Measurements from ENCODE around the gene KIAA1958. TPM values are rescaled to one million over a fixed set of nuclear protein-coding genes. Genes with fewer than 3 reads are reported as not detected.

The KIAA1958 gene, protein sequence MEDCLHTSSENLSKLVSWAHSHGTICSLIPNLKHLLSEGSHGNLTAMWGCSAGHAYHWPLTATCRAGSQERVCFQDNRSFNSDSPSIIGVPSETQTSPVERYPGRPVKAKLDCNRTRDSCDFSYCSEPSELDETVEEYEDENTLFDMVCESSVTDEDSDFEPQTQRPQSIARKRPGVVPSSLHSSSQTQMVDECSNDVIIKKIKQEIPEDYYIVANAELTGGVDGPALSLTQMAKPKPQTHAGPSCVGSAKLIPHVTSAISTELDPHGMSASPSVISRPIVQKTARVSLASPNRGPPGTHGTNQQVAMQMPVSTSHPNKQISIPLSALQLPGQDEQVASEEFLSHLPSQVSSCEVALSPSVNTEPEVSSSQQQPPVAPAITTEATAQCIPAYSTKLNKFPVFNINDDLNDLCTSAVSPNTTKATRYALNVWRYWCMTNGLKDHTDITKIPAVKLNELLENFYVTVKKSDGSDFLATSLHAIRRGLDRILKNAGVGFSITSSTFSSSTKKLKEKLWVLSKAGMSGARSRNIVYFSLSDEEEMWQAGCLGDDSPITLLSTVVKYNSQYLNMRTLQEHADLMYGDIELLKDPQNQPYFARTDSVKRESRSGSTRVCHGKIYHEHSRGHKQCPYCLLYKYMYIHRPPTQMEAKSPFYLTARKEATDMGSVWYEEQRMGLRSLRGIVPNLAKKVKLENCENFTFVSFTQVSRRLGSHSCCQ
- 1.3 to 2.6 TPM (median 2.1 TPM) in 5 replicates for total RNA-seq (2022; extraction: Qiagen RNA extraction)

DNA sequence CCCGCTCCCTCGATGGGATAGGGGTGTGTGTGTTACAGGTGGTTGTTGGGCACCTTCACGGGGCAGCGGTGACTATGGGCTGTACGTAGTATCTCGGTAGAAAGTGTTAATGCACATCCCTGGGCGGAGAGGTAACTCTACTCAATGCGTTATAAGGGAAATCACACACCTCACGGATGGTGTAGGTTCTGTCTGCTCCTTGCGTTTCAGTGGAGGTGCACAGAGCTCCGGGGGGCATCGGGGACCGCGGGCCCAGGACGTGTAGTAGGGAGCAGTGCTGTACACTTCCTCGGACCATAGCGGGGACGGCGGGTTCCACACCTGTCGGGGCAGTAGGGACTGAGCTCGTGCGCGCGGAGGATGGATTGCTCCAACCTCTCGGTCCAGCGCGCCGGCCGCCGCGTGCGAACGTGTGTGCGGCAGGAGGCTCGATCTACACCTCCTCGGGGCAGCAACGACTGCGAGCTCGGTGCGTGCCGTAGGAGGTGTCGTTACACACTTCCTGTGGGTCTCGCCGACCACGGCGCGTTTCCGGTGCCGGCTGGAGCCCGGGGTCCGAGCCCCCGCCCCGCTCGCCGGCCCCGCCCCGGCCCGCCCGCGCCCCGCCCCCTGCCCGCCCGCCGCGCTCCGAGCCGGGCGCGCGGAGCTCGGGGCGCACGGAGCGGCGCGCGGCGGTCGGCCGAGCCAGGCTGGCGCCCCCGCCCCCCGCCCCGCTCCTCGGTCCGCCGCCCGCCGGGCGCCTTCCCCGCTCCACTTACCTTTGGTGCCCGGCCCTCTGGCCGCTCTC lies at the start of gene KIAA1958:
KIAA1958 (plus strand) TSS at position 607 of the 787 bp plus-strand sequence. CDS start 87,254 bp downstream, outside the sequence.

DNA sequence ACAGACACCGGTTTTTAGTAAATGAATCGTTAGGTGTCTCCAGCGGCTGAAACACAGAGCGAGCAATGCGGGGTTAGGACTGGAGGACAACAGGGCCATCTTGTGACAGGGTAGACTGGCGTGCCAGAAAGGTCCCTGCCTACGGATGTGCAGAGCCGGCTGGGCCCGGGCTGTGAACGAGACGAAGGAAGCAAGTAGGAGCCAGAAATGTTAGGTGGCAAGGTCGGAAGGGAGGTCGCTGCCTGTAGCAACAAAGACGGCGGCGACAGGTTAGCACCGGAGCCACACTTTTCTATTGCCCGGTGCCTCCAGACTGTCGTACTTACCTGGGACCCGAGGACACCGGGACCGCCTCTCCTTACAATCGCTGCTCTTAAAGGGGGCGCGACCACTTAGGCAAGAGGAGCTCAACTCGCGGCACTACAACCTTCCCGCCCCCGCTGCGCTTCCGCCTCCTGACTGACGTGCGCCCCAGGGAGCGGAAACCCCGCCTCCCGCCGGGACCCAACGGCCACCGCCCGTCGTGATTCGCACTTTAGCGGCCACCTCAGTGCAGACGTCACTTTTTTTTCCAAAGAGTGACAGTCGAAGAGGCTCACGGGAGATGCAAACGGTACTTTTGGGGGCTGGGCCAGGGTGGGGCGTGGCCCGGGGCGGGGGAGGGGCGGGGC lies 231.2 kb downstream of the KIAA1958 start, which contains the start of gene INIP:
INIP (minus strand) TSS at position 457 of the 671 bp plus-strand sequence. CDS start 1,632 bp downstream, outside the sequence.

Other genes starting within 250 kb of the KIAA1958 start
- gene PTBP3, start 153.2 kb upstream of the KIAA1958 start, total RNA-seq (2022; extraction: Qiagen RNA extraction) = 22.9 to 43.7 TPM (median 32.4 TPM) in 5 replicates
- 23.4 to 29.3 TPM (median 26.5 TPM) in 5 replicates for gene HSDL2, start 106.7 kb upstream of the KIAA1958 start, total RNA-seq (2022; extraction: Qiagen RNA extraction)
- gene INIP, start 231.3 kb downstream of the KIAA1958 start, total RNA-seq (2022; extraction: Qiagen RNA extraction) = 15.0 to 20.0 TPM (median 16.7 TPM) in 5 replicates